H1 (cell line): ENCODE results near the gene L2HGDH.

Experiments used
- PHF8 ChIP-seq: fragments of 200-600 bp; sonication (generic); conservative IDR thresholded peaks from 2 replicates; pipeline ENCODE4 v1.7.1; 2012; ENCODE audit warnings: low read depth, mild to moderate bottlenecking, inconsistent platforms, low read length, moderate library complexity
- POLR2A ChIP-seq, 2 experiments: IDR thresholded peaks; 1 replicate in 1 of 2; 2 replicates in 1 of 2; pipeline ENCODE4 v1.6.1; 2011; ENCODE audit warnings: low read depth in 2 of 2, low read length in 2 of 2, mild to moderate bottlenecking in 2 of 2; ENCODE audit errors: control extremely low read depth in 1 of 2
- POLR2AphosphoS5 ChIP-seq: IDR thresholded peaks from 2 replicates; pipeline ENCODE4 v1.6.1; 2011; ENCODE audit warnings: low read depth, low read length
- RFX5 ChIP-seq: IDR thresholded peaks from 2 replicates; pipeline ENCODE4 v1.6.1; 2011; ENCODE audit warnings: low read depth, low read length, improper control_type of control experiment, borderline replicate concordance

DNA sequence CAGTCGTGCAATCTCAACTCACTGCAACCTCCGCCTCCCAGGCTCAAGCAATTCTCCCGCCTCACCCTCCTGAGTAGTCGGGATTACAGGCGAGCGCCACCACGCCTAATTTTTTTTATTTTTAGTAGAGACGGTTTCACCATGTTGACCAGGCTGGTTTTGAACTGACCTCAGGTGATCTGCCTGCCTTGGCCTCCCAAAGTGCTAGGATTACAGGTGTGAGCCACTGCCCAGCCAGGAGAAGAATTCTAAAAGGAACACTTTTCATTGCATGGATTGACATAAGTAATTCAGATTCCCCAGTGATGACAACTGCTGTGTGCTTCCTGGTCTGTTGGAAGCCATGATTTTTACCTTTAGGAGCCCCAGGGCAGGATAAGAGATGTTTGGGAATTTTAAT lies 22.2 kb upstream of the L2HGDH start:
- no peak for TF ChIP-seq POLR2AphosphoS5
- TF ChIP-seq RFX5: no peak
- no peak for TF ChIP-seq POLR2A (IDR thresholded peaks at IDR 0.05; ENCODE audit: control extremely low read depth in 1 of 2, low read depth in 2 of 2, low read length in 2 of 2)
- TF ChIP-seq PHF8: no peak
